OCI-M1 (cell line): ENCODE results near the gene FARS2.

Experiments
- DNase-seq: peaks from one replicate; lab custom pipeline; 2025; lab: John Stamatoyannopoulos, UW

Gene FARS2

DNA sequence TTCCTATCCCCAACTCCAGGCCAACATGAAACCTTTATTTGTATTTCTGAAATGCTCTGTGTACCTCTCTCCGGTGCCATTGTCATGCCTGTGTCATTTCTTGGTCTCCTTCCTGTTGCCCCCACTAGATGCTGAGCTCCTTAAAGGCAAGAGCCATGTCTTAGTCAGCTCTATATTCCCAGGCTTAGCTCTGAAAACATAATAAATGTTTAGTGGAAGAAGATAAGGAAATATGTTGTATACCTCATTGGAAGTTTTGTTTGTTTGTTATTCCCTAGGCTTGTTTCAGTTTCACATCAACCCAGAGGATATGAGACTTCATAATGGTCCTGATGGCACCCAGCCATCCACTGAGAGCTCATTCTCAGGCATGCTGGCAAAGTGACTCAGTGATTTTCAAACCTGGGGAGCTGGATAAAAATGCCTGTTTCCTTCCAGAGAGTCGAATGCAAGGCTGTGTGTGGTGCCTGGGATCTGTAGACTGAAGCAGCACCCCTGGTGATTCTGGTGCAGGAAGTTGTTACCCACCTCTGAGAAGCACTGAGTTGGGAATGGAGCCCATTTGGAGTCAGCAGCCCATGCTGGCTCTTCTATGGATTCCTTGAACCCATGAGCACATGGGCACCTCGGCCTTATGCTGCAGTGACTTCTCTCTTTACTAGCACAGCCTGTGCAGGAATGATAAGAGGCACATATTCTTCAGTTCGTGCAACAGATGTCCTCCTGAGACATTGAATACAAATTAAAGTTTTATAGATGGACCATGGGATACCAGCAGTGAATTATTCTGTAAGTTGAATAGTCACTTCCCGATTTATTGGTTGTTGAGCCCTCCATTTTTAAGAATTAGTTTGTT, 205.2 kb downstream of the FARS2 start:
- peak; percentile 78 for DNase-seq

DNA sequence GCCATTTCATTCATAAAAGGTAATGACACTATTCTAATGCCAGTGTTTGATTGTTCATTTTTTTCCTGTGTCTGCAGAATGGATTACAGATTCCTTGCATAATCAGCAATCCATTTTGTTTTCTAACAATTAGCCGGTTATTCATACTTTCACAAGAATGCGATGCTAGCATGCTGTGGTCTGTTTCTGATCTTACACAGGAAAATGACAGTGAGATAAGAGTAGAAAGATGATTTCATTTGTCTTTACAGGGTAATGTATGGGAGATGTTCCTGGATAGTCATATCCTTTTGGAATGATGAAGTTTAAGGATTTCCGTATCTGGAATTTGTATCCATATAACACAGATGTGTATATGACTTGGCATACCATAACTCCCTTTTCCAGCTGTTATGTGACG, 207.3 kb downstream of the FARS2 start:
- DNase-seq = no peak

DNA sequence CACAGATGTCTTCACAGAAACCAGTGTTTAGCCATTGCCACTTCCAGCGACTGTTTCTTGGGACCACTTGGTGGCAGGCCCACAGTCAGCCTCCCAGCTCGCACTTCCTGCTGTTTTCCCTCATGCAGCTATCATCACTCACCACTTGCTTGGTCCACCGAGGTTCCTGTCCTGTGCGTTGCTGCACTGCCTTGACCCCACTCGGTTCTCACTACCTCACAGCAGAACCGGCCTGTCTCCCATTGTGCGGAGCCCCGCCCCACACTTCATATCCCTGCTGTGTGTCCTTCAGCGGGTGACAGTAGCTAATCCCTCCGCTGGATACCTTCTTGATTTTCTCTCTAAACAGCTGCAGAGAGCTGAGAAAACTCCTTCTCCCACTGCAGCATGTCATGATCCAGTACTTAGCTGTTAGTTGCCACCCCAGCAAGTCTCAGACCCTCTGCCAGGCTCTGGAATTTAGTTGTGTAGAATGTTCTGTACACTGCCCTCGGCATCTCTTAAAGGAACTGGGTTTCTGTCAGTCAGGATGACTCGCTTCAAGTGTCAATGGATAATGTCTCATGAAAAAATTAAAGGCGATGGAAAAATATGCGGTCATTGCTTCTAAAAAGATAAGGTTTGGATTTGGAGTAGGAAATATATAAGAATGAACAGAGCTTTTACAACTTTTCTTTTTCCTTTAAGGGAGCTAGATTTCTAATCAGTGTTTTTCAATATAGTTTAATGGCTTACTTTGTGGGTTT, 208.0 kb downstream of the FARS2 start:
- DNase-seq = no peak

DNA sequence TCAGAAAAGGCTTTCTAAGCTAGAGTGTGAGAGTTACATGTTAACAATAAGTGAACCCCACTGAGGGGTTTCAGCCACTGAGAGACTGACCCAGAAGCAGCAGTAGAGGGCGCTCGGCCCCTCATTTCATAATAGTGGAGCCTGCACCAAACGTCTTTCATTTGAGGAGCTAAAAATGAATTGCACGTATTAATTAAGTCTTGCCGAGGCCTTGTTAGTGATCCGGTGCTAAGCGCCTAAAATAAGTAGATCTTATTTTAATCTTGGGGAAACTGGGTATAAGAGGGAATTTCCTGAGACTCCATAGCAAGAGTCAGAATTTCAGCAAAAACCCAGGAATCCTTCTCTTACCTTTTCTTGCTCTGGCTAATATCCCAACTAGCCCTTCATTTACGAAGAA, 209.7 kb downstream of the FARS2 start:
- peak; percentile 85 for DNase-seq

DNA sequence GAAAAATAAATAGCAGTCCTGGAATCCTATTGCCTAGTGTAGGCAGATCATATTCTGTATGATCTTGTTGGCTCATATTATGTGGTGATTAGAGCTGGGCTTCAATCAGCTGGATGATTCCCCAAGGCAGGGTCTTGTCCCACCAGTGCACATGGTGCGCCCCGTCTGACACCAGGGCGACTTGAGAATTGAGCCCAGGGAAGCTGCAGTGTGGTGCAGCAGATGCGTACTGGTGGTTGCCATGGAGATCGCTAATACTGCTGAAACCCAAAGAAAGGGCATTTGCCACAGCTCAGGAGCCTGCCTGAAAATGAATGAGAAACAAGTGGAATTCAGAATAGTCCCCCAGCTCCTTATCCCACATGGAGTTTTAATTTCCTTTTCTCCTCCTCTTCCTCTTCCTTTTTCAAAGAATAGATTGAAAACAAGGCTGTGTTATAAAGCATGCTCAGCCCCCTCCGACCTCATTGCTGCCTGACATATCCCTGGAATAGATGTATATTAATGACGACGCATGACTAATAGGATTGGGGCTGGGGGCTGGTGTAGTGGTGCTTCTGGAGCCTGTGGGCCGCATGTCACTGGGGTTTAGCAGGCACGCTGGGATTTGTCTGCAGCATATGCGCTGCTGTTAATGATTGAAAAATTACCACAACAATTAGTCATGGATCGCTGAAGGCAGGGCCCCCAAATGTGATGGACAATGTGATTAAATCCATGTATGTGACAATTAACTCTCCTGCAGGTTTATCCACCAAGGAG, 210.5 kb downstream of the FARS2 start:
- DNase-seq = no peak

DNA sequence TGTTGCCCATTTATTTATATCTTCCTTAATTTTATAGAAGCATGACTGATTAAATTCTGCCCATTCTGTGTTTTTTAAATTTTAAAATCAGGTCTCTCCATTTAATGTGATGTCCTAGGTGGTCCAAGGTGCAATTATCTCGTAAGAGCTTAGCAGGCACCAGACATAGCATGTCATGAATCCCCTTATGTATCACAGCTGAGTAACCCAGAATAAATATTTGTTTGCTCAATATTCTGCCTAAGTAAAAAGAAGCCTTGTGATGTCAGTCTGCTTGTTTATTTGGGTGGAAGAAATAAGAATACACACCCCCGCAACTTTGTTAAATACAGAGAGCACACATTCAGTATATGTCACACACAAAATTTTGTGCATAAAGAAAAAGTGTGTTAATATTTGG, 211.3 kb downstream of the FARS2 start:
- DNase-seq = no peak

DNA sequence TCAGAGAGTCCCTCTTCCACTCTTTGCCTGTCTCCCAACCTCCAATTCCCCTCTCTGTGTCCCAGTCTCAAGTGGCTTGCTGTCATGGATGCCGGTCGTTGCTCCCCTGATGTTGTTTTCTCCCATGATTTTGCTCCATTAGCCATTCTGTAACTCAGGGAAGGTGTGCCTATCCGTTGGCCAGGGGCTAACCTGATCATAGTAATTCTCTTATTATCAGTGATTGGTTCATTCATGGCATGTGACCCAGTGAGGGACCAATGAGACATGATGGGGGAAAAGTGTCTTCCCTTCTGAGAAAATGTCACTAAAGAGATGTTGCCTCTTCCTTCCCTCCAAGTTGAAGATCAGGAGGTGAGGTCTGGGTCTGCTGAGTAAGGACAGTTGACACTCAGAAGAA, 214.5 kb downstream of the FARS2 start:
- DNase-seq = no peak

DNA sequence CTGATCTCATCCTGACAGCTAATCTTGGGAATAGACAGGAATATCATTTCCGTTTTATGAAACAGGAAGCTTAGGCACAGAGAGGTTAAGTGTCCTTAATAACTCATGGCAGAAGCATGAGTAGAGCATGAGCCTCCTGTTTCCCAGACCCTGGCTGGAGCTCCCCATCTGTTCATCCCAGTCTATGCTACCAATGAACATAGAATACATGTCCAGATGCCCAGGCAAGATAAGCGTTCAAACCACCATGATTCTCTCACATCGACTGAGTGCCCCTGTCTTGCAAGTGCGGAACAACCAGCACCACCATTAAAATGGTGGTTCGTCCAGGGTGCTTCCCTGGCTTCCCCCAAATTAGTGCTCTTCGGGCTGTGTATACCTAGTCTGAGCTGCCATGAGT, 217.1 kb downstream of the FARS2 start:
- DNase-seq = no peak

DNA sequence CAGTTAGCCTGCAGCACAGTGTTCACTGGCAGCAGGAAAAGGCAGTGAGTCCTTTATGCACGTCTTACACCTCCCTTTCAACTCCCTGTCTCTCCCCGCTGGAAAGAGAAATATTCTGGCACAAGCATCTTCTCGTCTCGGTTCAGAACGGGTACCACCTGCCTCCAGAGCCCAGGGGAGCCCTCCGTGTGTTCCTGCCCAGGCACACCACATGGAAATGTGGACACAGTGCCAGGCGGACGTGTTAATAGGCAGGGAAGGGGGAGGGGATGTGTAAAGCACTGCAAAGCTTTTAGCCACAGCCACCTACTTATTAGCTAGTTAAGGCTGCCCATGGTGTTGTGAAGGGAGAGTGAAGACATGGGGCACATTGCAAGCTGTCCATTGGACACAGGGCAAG, 219.7 kb downstream of the FARS2 start:
- no peak for DNase-seq

DNA sequence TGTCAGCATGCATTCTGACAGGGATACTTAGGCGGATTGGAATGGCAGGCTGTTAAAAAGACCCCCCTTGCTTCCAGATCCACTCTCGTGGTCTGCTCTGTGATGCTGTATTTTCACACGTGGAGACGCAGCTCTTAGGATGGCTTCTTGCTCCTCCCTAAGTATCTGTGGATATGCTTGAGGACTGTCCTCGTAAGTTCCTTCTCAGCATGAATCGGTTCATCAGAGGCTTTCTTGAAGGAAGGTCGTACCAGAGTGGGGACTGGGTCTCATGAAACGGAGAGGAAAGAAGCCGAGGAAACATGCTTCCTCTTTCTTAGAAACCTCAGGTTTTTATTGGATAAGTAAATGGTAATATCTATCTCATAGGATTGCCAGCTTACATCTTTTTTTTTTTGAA, 220.4 kb downstream of the FARS2 start:
- no peak for DNase-seq

DNA sequence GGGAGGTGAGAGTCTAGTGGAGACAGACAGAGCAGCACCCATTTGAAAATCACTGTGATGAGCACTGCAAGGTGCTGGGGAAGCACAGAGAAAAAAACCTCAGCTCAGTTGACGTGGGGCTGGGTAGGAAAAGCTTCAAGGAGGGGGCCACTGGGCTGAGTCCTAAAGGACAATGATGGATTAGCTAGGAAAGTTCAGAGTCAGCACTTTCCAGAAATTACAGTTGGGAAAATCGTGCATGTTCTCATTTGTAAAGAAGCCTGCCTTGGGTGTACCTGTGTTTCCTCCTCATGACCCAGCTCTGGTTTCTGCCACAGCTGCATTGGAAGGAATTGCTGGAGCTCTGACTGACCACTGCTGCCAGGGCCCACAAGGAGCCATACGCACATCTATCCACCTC, 221.3 kb downstream of the FARS2 start:
- DNase-seq = no peak

DNA sequence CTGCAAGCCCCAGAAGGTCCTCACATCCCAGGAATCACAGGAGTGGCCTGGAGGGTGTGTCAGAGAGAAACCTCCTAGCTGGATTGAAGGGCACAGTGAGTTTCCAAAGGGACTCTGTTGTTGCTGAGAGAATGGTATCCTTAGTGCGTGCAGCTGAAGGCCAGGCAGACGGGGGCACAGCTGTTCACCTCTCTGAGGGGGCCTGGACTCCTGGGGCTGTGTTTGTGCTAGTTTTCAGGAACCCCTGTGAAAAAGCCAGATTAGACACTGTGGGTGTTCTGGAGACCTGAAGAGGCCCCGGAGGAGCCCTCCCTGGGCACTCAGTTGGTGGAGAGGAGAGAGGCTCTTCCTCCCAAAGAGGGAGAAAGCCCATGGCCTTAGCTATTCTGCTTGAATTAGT, 223.4 kb downstream of the FARS2 start:
- no peak for DNase-seq

DNA sequence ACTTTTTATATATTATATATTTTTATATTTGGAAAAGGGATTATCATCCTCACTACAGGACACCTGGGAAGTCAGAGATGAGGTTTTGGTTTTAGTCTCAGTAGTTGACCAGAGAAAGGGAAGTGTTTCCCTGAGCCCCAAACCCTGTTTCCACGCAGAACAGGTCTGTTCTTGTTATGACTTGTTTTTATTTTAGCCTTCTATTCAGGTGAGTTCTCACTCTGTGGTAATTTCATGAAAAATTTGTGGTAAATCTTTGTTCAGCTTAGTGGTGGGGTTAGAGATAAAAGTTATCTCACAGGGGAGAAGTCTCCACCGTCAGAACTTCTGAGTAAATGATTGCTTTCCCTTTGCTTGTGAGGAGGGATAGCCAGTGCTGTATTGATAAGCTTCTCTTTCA, 224.9 kb downstream of the FARS2 start:
- no peak for DNase-seq

DNA sequence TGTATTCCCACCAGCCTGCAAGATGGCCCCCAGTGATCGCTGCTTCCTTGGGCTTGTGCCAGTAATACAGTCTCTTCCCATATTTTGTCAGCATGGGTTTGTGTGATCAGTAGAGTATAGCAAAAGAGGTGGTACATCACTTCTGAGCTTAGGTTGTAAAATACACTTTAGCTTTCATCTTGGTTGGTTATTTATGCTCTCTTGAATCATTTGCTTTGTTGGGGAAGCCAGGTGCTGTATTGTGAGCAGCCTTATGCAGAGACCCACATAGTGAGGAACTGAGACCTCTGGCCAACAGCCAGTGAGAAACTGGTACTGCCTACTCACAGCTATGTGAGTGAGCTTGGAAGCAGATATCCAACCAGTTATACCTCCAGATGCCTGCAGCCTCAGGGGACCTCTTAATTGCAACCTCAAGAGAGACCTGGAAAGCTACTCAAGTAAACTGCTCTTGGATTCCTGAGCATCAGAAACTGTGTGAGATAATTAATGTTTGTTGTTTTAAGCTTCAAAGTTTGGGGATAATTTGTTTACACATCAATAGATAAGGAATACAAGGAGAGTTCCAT, 229.3 kb downstream of the FARS2 start:
- no peak for DNase-seq

DNA sequence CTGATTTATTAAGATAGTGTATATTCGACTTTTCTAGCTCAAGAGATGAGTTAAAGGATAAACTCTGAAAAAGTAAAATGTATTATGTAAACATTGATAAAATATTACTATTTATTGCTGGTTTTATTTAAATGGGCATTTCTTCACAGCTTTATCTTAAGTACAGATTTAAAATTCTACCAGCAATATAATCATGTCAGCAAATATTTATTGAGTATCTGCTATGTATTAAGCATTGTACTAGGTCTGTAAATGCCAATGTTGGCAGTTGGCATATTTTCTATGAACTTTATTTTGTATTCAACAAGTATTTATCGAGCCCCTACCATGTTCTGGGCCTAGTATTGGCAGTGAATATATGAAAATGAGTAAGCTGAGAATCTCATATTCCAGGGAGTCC, 231.0 kb downstream of the FARS2 start:
- no peak for DNase-seq

DNA sequence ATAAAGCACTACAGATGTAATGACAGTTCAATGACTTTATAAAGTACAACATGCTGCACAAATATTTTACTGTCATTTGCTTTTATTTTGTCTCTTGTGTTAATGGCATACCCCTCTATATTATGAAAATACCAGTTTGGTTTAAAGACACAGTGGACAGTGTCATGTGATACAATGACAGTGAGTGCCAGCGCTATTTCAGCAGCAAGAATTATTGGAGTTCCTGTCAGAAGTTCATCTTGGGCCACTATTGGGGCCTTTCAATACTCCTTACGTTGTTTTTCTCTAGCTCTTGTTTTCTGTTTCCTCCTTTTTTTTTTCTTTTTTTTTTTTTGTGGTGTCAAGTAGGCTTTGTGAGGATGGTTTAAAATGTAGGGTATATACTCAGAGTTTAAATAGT, 232.5 kb downstream of the FARS2 start:
- no peak for DNase-seq

DNA sequence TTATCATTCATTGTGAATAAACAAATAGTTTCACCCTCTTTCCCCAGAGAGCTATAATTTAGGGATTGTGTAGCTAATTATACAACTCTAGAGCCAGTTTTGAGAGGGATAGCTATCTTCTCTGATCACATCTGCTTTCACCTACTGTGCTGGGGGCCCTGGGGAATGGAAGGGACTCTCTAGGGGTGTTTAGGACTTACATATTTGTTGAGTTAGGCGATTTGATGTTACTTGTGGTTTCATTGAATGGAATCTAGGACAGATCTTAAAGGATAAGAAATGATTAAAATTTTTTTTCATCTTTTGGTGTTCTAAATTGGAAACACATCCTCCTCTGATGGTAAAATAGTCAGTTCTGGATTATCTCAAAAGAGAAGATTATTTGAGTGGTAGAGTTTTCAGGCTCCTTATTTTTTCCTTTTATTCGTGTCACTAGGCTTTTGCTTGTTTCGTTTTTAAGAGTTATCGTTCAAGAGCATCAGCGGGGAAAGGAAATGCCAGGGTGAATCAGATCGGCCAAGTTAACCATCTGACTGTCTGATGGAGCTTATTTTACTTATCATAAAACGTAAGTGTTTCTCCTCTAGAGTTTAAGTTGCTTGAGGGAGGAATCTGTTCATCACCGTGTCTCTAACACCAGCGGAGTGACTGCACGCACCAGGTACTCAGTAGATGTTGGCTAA, 236.7 kb downstream of the FARS2 start:
- no peak for DNase-seq

DNA sequence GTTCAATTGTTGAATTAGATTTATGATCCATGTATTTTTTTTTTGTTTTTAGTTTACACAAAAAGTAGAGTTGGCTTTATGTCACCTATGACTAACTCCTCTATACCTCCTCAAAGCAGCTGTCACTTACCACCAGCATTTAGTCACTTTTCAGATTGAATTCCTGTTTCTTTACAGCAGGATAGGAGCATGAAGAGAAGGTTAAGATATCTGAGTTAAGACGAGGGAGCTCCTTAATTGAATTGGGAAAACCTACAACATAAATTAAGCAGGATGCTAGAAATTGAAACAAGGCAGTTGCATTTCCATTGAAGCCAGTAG, 237.2 kb downstream of the FARS2 start:
- DNase-seq = no peak

DNA sequence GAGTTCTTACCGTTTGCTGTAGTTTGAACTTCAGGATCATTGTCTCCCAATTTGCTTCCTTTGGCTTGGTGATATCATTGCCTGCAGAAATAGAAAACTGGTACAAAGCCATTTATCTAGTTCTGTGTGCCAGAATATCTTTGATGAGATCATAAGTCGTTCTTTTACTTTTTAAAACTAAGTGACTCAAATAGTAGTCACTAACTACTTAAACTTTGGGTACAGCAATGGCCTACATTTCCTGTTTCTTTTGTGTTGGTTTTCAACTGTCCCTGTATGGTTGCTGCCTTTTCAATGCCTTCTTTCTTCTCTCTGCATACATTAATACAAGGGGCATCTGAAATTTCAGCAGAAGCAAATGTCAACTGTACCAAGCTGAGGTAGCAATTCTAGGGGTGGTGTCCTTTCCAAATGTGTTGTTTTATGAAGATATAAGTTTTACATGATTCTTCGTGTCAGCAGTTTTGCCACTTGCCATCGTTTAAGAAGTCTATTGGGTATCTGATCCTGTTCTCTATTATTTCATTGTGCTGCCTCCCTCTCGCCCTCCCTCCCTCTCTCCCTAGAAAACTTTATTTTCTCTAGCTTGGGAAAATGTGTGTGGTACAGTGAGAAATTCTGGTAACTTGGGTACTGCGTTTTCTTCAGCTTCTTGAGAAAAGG, 238.5 kb downstream of the FARS2 start:
- no peak for DNase-seq

DNA sequence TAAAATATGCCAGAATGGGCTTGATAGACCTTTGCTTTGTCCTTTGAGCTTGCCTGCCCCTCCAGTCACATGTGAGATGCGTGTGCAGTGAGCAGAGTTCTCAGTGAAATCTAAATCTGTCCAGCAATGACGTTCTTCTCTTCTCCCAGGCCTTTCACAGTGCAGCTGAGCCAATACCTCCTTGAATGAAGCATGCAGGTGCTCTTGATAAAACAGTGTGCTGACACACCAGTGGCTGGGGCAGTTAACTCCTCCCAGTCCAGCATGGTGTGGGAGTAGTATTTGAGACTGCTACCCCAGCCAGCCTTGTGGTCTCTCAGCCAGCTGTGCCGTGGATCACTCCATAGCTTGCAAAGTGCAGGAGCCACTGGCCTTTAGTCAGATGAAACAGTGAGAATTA, 240.5 kb downstream of the FARS2 start:
- peak; percentile 9 for DNase-seq

DNA sequence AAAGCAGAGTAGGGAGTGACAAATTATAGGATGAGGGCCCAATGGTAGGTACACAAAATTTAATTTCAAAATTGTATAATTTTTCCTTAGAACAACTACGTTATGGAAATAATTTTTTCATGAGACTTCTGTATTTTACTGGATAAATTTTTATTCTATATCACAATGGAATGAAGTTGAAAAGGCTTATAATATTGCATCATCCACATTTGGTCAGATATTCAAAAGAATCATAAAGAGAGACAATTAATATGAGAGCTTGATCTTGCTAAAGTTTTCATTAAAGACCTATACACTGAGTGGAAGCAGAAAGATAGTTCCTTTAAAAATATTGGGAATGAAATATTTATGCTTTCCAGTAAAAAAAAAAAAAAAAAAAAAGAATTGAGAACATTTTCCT, 242.8 kb downstream of the FARS2 start:
- no peak for DNase-seq

DNA sequence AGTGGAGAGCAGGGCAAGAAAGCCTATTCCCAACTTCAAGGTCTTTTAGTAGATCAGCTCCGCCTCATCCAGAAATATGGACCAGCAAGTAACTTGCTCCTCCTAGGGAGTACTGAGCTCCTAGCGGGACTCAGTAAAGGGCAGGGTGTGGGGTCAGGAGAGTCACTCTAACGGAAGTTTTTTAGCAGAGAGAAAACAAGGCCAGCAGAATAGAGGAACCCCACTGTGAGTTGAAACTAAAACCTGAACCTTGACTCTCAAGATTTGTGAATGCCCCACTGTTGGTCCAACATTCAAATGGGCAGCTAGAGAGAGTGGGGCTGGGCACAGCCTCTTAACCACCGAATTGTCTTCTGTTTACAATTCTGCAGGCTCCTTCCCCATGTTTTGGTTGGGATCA, 244.8 kb downstream of the FARS2 start:
- DNase-seq = no peak
